ENCODE data around the gene EFTUD2.

The EFTUD2 gene

GRCh38 chr17:44847586-44847985, 51.7 kb downstream of the EFTUD2 start, which contains the start of gene HIGD1B:
Gene HIGD1B (plus strand): TSS chr17:44847883. CDS start chr17:44848153, 270 bp downstream.
- Histone ChIP-seq H3K36me3 (ENCODE audit: control insufficient read depth in 2 of 2, insufficient read depth in 1 of 2, low read length in 2 of 2) (peaks cover 18 to 32% of the 10 kb centered on the region in 2 experiments), H3K9me3 (ENCODE audit: control insufficient read depth, insufficient read depth, low read depth, low read length) (no peaks in the 10 kb centered on the region), H3K27ac (ENCODE audit: extremely low read depth, low read depth, low read length) (no peak within 1 kb of the TSS), H3K4me1 (ENCODE audit: control insufficient read depth, insufficient read depth, low read length) (peaks cover 3% of the 10 kb centered on the region; the same call in 1 of the 2 replicates), H3K4me3 (ENCODE audit: low read depth, low read length) (no peak within 1 kb of the TSS)
- POLR2A ChIA-PET: no interaction called here
- TF ChIP-seq ZNF266 (tag by site-specific recombination; IDR thresholded peaks at IDR 0.05; ENCODE audit: low read depth): no peak
- TF ChIP-seq ZNF561 (tag by site-specific recombination; IDR thresholded peaks at IDR 0.05; ENCODE audit: borderline replicate concordance): no peak
- TF ChIP-seq ZNF530 (tag by site-specific recombination; IDR thresholded peaks at IDR 0.05; ENCODE audit: low read depth): no peak
- no peak for TF ChIP-seq ZNF629 (tag by site-specific recombination; IDR thresholded peaks at IDR 0.05)
- no peak for TF ChIP-seq ZNF791 (tag by site-specific recombination; IDR thresholded peaks at IDR 0.05)
- TF ChIP-seq ZNF488 (tag by site-specific recombination; IDR thresholded peaks at IDR 0.05): no peak
- no peak for TF ChIP-seq ZNF10 (tag by site-specific recombination; IDR thresholded peaks at IDR 0.05)
- TF ChIP-seq ZNF423 (tag by site-specific recombination; IDR thresholded peaks at IDR 0.05): no peak
- TF ChIP-seq PRDM10 (tag by site-specific recombination; IDR thresholded peaks at IDR 0.05): peak; percentile 61; the same call in 1 of the 2 replicates
- CTCF ChIA-PET: interaction anchor here (1.0 to 8.0 kb wide), 4 partner anchors 9 to 72 kb away, joined by 3 to 56 read pairs (median 4); no protein-coding TSS in a partner anchor

GRCh38 chr17:44846206-44846605, 53.0 kb downstream of the EFTUD2 start:
- Histone ChIP-seq H3K4me3 (ENCODE audit: low read depth, low read length) (no peak overlapping the region), H3K9me3 (ENCODE audit: control insufficient read depth, insufficient read depth, low read depth, low read length) (no peaks in the 10 kb centered on the region), H3K36me3 (ENCODE audit: control insufficient read depth in 2 of 2, insufficient read depth in 1 of 2, low read length in 2 of 2) (peaks cover 4 to 20% of the 10 kb centered on the region in 2 experiments), H3K27ac (ENCODE audit: extremely low read depth, low read depth, low read length) (no peak overlapping the region), H3K4me1 (ENCODE audit: control insufficient read depth, insufficient read depth, low read length) (peaks cover 3% of the 10 kb centered on the region; the same call in 1 of the 2 replicates)
- TF ChIP-seq ZNF600 (tag by site-specific recombination; IDR thresholded peaks at IDR 0.05) (no peak), ZNF596 (tag by site-specific recombination; IDR thresholded peaks at IDR 0.05) (peak; percentile 74)
- CTCF ChIA-PET: interaction anchor here (2.1 to 8.0 kb wide), 3 partner anchors 18 to 71 kb away, joined by 9 to 56 read pairs (median 19); no protein-coding TSS in a partner anchor
- POLR2A ChIA-PET: interaction anchor here (0.6 to 0.7 kb wide), 2 partner anchors 71 to 116 kb away, joined by 3 read pairs; no protein-coding TSS in a partner anchor

GRCh38 chr17:44844390-44844830, 54.8 kb downstream of the EFTUD2 start:
- Histone ChIP-seq H3K36me3 (ENCODE audit: control insufficient read depth in 2 of 2, insufficient read depth in 1 of 2, low read length in 2 of 2) (peaks cover under 1 to 4% of the 10 kb centered on the region in 2 experiments; a peak in 2 of 3 replicates), H3K4me3 (ENCODE audit: low read depth, low read length) (no peak overlapping the region), H3K27ac (ENCODE audit: extremely low read depth, low read depth, low read length) (no peak overlapping the region; the same call in 1 of the 2 replicates), H3K9me3 (ENCODE audit: control insufficient read depth, insufficient read depth, low read depth, low read length) (no peaks in the 10 kb centered on the region), H3K4me1 (ENCODE audit: control insufficient read depth, insufficient read depth, low read length) (peaks cover 3% of the 10 kb centered on the region; the same call in 1 of the 2 replicates)
- POLR2A ChIA-PET: interaction anchor here (0.6 to 0.7 kb wide), 2 partner anchors 273 to 321 kb away, joined by 3 to 4 read pairs; no protein-coding TSS in a partner anchor
- CTCF ChIA-PET: interaction anchor here (0.6 to 8.0 kb wide), 8 partner anchors 12 to 111 kb away, joined by 3 to 56 read pairs (median 7); no protein-coding TSS in a partner anchor
- TF ChIP-seq ZNF626 (tag by site-specific recombination; IDR thresholded peaks at IDR 0.05) (no peak), ZNF621 (tag by site-specific recombination; IDR thresholded peaks at IDR 0.05) (no peak), HOXD13 (CRISPR knock-in tag; IDR thresholded peaks at IDR 0.05; ENCODE audit: borderline replicate concordance) (no peak), PRDM10 (tag by site-specific recombination; IDR thresholded peaks at IDR 0.05) (peak; percentile 50; the same call in 1 of the 2 replicates), ZFP3 (tag by site-specific recombination; IDR thresholded peaks at IDR 0.05; ENCODE audit: low read depth) (no peak), ZNF18 (tag by site-specific recombination; IDR thresholded peaks at IDR 0.05) (no peak)

All from HEK293 (cell line).